Left kidney (tissue), 2 donors: Measurements from ENCODE around the gene SLC25A51. TPM values are rescaled to one million over a fixed set of nuclear protein-coding genes. Genes with fewer than 3 reads are reported as not detected.
A peak's percentile ranks its signal among the peaks of the same experiment; 100 is the strongest.
"Not testable (repeated sequence)": the region's sequence is repeated elsewhere in the genome, so short reads cannot be mapped to it uniquely, and the experiment has no call there.

Experiments
- DNase-seq: peaks from one replicate; pipeline ENCODE4 v3.0.0-alpha.2; 2013
- polyA plus RNA-seq: library from polyadenylated mRNA; unstranded; fragments of 120-200 nt; gene quantifications from one replicate; pipeline ENCODE4 v1.2.1, GENCODE V29; 2013; ENCODE audit not compliant: insufficient read length

SLC25A51 gene
- polyA plus RNA-seq, 1 donor = 23.9 TPM

DNA sequence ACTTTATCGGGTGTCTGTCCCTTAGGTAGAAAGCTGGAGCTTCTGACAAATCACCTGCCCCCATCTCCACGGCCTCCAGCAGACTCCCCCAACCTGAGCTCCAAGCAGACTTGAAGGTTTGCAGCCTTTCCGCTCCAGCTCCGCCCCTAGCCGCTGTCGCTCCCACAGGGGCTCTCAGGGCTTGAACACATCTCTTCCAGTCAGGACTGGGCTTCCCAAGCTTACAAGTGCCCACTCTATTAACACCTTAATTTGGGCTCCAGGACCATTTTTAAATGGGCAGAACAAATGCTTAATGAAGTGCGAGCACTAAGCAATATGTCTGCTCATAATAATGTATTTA, 17.2 kb upstream of the SLC25A51 start:
- no peak for DNase-seq

DNA sequence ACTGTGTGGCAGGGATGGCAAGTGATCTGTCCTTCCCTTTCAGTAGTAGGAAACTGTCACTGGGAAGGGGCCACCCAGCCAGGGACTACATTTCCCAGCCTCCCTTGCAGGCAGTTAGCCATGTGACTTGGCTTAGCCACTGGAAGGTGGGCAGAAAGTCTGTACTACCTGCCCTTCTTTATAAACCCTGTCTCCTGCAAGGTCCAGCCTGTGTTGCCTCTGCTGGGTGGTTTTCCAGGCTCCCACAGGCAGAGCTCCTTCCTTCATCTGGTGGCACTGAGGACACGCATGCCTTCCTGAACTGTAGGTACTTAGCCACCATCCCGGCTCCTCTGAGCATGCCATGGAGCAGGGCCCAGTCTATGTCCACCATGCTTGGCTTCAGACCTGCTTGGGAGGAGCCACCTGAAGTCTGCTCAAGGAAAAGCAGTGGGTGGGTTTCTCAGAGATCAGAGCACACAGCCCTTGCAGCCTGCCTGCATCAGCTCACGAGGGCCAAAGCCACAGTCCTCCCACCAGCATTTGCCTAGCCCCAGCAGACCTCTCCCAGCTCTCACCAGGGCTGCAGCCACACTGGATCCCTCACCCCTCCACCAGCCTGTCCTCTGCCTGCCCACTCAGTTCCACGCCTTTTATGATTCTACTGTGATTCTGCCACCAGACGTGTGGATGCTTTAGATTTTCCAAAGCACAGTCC, 16.7 kb upstream of the SLC25A51 start:
- DNase-seq = no peak

- DNase-seq = no peak
Observed at GRCh38 chr9:37919956-37920335, 16.0 kb upstream of the SLC25A51 start.

- no peak for DNase-seq
Observed at GRCh38 chr9:37919246-37919955, 15.5 kb upstream of the SLC25A51 start.

GRCh38 chr9:37918665-37919170, 14.8 kb upstream of the SLC25A51 start:
- no peak for DNase-seq

DNA sequence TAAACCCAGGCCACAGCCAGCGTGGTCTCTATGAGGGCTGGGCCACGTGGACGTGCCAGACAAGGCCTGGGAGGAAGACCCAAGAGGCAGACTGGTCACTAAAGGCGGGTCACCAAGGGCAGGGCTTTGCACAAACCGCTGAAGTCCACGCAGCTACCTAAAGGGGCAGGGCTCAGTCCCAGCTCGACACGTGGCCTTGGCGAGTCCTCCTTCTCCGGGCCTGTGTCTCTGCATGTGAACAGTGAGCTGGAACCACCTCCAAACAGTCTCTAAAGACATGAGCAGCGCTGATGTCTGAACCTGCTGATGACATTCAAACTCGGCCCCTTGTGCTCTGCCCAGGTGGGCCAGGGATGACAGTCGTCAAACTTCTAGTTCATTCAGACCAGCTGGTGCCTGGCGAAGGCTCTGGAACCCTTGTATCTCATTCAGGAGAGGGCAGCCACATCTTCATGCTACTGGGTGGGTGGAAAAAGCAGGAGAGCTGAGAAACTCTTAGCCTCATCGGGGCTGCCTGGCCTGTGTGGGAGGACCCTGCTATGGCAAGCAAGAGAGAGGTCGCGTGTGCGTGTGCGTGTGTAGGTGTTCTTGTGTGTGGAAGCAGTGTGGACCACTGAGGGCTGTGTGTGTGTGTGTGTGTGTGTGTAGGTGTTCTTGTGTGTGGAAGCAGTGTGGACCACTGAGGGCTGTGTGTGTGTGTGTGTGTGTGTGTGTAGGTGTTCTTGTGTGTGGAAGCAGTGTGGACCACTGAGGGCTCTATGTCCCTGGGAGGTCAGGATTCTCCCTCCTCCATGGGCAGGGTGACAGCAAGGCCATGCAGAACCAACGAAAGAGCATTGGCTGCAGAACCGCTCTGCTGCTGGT, 14.1 kb upstream of the SLC25A51 start:
- no peak for DNase-seq

- no peak for DNase-seq
Observed at GRCh38 chr9:37917313-37917731, 13.4 kb upstream of the SLC25A51 start.

DNA sequence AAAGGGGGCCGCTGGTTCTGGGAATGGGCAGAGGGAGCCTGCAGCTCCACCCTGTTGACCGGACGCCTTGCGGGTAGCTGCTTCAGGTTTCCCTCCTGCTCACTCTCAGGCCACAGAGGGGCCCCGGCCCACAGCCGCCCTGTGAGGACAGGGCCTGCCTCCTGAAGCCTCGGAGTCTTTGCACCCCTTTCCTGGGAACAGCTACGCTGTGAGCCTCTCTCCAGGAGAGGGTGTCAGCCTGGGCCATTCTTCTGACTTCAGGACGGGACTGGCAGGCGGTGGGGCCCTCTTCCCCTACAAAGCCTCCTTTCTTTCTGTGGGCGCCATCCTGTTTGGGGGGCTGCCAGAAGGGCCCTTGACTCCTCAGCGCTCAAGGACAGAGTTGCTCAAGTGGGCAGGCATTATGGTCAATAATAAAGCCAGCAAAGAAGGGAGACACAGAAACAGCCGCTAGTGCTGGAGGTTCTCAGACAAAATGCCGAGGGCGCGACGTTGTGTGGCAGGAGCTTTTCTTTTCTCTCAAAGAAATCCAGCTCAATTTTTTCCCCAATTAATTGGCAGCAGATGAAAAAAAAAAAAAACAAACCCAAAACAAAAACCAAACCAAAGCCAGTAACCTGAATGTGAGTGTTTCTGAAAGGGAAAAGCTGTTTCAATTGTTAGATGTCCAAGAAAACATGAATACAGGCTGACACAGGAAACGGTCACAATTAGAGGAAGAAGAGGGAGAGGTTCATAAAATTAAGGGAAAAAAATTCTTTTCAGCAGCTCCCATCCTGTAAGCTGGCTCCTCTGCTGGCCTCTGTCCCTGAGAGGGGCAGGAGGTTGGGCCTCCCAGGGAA, 12.8 kb upstream of the SLC25A51 start:
- no peak for DNase-seq

- DNase-seq = no peak
Observed at GRCh38 chr9:37915911-37916470, 12.1 kb upstream of the SLC25A51 start.

GRCh38 chr9:37914701-37915358, 10.9 kb upstream of the SLC25A51 start:
- DNase-seq = no peak

DNA sequence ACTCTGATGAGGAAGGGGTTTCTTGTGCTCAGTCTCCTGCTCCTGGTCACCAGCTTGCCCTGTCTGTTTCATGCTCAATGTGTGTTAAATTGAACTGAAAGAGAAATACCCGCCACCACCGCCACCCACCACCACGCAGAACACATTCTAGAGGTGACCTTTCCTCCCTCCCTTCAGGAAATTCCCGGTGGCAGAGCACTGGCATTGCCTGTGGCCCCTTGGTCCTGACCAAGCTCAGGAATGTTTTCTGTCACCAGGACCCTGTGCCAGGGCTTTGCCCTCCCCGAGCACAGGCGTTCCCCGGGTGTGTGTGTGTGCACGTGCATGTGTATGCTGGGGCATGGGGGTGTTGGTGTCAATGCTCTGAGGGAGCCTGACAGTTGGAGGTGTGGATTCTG, 10.2 kb upstream of the SLC25A51 start:
- DNase-seq = no peak

DNA sequence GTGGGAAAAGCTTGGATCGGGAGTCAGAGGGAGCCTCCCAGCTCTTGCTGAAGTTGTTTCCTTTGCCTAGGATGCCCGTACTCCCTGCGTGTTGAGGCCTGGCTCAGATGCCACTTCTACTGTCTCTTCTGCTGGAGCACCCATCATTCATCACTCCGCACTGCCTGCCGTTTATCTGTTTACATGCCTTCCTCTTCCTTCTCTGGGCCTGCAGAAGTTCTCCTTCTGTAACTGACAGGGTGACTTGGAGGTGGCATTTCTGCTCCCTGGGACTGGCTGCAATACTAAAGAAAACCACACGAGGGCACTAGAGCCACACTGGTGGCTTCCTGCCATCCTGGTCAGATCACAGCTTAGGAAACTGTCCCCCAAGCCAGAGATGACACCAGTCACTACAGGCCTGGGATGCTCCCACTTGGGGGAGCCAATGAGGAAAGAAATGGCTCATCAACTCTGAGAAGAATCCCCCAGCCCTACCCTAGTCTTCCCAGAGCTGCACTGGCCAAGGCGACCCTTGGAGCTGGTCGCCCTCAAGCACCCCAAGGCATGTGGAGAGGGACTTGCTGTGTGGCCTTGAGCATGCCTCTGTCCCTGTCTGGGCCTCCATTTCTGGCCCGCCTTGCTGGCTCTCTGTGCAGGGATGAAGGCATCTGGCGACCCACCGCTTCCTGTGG, 9.7 kb upstream of the SLC25A51 start:
- peak; percentile 87 for DNase-seq

- no peak for DNase-seq
Observed at GRCh38 chr9:37911271-37911681, 7.3 kb upstream of the SLC25A51 start.

DNA sequence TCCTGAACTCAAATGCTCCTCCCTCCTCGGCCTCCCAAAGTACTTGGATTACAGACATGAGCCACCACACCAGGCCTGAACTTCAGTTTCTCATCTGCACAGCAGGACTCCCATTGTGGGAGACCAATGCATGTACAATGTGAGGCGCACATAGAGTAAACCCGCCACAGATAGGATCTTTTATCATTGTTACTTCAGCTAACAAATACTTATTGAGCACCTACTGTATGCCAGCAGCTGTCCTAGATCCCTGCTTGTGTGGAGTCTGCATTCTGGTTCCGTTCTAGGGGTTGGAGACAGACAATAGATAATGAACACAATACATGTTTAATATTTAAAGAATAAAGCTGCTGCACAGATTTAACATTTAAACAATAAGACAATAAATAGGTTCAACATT, 6.3 kb upstream of the SLC25A51 start:
- no peak for DNase-seq

GRCh38 chr9:37909836-37910235, 5.9 kb upstream of the SLC25A51 start:
- DNase-seq = not testable (repeated sequence)

GRCh38 chr9:37909326-37909725, 5.4 kb upstream of the SLC25A51 start:
- DNase-seq = no peak

- no peak for DNase-seq
Observed at GRCh38 chr9:37908698-37909186, 4.8 kb upstream of the SLC25A51 start.

GRCh38 chr9:37908283-37908682, 4.4 kb upstream of the SLC25A51 start:
- no peak for DNase-seq

DNA sequence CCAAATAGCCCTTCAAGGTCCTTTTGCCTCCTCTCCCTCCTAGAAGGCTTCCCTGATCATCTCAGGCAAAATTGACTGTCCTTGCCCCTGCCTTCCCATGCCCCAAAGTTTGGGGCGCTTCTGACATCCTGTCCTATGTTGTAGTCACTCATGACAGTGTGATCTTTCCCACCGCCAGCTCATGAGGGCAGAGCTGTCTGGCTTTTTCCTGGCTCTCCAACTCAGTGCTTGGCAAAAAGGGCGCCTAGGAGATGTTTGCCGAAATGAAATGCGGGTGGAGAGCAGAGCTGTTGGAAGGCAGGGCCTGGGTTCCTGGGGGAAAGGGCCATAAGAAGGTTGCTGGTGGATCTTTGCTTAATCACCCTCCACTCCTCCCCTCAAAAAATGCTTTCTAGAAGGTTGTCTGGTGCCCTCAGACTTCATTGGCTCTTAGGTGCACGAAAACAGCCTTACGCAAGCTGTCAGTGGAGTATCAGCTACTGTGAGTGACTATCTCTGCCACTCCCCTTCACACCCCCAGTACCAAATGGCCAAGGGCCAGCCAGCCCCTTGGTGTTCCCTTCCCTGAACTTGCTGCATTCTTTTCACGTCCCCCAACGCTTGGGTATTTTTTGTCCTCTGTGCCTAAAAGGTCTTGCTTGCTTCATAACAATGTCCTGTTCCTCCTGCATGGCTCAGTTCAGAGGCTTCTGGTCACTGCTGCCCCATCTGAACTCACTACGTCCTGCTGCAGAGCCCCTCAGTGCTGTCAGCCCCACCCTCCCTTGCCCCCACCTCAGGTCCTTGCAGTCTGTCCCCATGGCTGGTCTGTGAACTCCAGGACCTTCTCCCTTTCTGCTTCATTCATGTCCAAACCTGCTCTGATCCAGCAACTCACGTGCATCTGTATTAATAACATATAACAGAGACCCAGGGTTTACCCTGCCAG, 2.6 kb upstream of the SLC25A51 start:
- DNase-seq = no peak
